ENCODE measurements around the gene CAMKK2. TPM values are rescaled to one million over a fixed set of nuclear protein-coding genes. Genes with fewer than 3 reads are reported as not detected.
"Not testable (repeated sequence)": the region's sequence is repeated elsewhere in the genome, so short reads cannot be mapped to it uniquely, and the experiment has no call there.

Gene CAMKK2
- total RNA-seq, 1 donor from 2014 or later, result 34.4 TPM

DNA sequence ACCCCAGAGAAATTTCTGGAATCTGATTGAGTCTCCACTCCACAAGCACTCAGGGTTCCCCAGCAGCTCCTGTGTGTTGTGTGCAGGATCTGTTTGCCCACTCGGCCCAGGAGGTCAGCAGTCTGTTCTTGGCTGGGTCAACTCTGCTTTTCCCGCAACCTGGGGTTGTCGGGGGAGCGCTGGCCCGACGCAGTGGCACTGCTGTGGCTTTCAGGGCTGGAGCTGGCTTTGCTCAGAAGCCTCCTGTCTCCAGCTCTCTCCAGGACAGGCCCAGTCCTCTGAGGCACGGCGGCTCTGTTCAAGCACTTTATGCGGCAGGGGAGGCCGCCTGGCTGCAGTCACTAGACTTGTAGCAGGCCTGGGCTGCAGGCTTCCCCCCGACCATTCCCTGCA, 62.9 kb downstream of the CAMKK2 start:
- Mint-ChIP-seq H3K27me3 (no peaks in the 10 kb centered on the region), H3K9me3 (no peaks in the 10 kb centered on the region), H3K36me3 (peaks cover 4% of the 10 kb centered on the region), H3K4me3 (no peak overlapping the region), H3K27ac (no peak overlapping the region), H3K4me1 (ENCODE audit: unreplicated experiment) (peaks cover 5% of the 10 kb centered on the region)
- DNase-seq (ENCODE audit: extremely low spot score, unreplicated experiment), result no peak
- TF ChIP-seq, protein P1, sequence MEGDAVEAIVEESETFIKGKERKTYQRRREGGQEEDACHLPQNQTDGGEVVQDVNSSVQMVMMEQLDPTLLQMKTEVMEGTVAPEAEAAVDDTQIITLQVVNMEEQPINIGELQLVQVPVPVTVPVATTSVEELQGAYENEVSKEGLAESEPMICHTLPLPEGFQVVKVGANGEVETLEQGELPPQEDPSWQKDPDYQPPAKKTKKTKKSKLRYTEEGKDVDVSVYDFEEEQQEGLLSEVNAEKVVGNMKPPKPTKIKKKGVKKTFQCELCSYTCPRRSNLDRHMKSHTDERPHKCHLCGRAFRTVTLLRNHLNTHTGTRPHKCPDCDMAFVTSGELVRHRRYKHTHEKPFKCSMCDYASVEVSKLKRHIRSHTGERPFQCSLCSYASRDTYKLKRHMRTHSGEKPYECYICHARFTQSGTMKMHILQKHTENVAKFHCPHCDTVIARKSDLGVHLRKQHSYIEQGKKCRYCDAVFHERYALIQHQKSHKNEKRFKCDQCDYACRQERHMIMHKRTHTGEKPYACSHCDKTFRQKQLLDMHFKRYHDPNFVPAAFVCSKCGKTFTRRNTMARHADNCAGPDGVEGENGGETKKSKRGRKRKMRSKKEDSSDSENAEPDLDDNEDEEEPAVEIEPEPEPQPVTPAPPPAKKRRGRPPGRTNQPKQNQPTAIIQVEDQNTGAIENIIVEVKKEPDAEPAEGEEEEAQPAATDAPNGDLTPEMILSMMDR (conservative IDR thresholded peaks at IDR 0.05), result no peak

DNA sequence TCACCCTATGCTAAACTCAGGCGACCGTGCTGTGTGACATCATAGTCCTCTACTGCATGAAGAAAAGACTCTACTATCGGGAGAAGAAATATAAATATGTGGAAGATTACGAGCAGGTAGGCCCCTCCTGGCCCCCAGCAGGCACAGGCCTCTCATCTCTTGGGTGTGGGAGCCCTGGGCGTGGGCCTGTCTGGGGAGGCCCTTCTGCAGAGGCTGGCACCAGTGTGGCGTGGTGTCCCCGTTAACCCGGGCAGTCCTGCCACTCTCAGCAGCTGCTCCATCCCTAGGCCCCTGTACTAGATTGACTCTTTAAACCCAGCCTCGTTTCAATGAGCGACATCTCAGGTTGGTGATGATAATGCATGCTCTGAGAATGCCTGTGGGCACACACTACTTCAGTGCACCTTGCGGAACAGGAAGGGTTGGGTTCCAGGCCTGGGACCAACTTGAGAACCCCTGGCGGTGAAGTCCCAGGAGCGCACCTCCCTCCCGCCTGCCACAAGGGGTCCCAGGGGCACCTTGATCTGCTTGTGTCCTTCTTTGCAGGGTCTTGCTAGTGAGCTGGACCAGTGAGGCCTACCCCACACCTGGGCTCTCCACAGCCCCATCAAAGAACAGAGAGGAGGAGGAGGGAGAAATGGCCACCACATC, 63.4 kb downstream of the CAMKK2 start:
- Mint-ChIP-seq H3K27ac (no peak overlapping the region), H3K27me3 (no peaks in the 10 kb centered on the region), H3K4me3 (no peak overlapping the region), H3K4me1 (ENCODE audit: unreplicated experiment) (peaks cover 5% of the 10 kb centered on the region), H3K9me3 (no peaks in the 10 kb centered on the region), H3K36me3 (peaks cover 4% of the 10 kb centered on the region)
- TF ChIP-seq, protein P1 (conservative IDR thresholded peaks at IDR 0.05), result peak; percentile 10
- no peak for DNase-seq (ENCODE audit: extremely low spot score, unreplicated experiment)

DNA sequence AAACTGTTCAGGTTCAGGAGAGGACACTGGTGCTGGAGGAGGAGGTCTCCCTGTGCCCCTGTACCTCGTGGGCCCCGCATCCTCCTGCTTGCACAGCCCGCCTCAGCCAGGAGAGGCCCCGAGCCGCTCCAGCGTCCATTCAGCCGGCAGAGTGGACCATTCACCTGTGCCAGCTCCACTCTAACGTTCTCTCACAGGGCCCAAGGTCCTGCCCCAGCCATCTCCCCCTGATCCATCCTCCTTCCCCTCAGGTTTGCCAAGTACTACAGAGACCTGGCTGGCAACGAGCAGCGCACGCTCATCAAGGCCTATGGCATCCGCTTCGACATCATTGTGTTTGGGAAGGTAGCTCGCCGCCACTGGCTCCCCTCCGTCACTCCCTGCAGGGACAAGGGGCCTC, 64.3 kb downstream of the CAMKK2 start:
- Mint-ChIP-seq H3K9me3 (no peaks in the 10 kb centered on the region), H3K4me1 (ENCODE audit: unreplicated experiment) (peaks cover 6% of the 10 kb centered on the region), H3K4me3 (no peak overlapping the region), H3K27ac (no peak overlapping the region), H3K27me3 (no peaks in the 10 kb centered on the region), H3K36me3 (peaks cover 7% of the 10 kb centered on the region)
- TF ChIP-seq, protein P1 (conservative IDR thresholded peaks at IDR 0.05), result no peak
- no peak for DNase-seq (ENCODE audit: extremely low spot score, unreplicated experiment)

DNA sequence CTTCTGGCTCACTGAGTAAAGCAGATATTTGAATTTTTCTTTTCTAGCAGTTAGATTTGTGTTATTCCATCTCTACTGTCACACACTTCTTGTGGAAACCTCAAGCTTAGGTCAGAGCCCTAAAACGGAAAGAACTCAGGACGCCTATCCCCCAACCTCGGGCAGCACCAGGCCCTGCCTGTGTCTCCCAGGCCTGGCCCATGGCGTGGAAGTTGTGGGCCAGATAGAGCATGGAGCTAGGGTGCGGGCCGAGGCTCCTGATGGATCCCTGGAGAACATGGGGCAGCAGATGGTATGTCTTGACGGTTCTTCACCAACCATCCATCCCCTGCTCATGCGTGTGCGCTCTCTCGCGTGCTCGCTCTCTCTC, 66.0 kb downstream of the CAMKK2 start:
- no peak overlapping the region for H3K4me3 Mint-ChIP-seq
- H3K4me1 Mint-ChIP-seq (ENCODE audit: unreplicated experiment), result peaks cover 7% of the 10 kb centered on the region
- H3K27ac Mint-ChIP-seq, result peak overlapping the region; percentile 70
- TF ChIP-seq, protein P1 (conservative IDR thresholded peaks at IDR 0.05), result no peak
- no peaks in the 10 kb centered on the region for H3K9me3 Mint-ChIP-seq
- no peak for DNase-seq (ENCODE audit: extremely low spot score, unreplicated experiment)
- peaks cover 7% of the 10 kb centered on the region for H3K36me3 Mint-ChIP-seq
- H3K27me3 Mint-ChIP-seq, result no peaks in the 10 kb centered on the region

DNA sequence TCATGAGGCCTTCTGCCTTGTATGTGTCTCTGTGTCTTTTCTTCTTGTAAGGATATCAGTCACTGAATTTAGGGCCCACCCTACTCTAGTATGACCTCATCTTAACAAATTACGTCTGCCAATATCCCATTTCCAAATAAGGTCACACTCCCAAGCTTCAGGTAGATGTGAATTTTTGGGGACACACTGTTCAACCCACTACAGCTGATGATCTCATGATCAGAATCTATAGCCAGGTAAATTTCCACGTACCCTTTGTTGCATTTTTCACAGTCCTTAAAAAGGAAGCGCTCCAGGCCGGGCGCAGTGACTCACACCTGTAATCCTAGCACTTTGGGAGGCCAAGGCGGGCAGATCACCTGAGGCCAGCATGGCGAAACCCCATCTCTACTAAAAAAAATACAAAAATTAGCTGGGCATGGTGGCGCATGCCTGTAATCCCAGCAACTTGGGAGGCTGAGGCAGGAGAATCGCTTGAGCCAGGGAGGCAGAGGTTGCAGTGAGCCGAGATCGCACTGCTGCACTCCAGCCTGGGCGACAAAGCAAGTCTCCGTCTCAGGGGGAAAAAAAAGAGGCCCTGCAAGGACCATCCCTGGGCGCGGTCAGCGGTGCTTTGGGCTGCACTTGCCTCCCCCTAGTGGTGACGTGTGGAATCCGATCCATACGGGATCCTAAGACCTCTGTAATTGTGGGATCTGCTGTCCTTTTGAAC, 66.5 kb downstream of the CAMKK2 start:
- TF ChIP-seq, protein P1 (conservative IDR thresholded peaks at IDR 0.05), result peak; percentile 95
- not testable (repeated sequence) for H3K27me3 Mint-ChIP-seq; DNase-seq (ENCODE audit: extremely low spot score, unreplicated experiment); H3K36me3 Mint-ChIP-seq; H3K9me3 Mint-ChIP-seq; H3K4me3 Mint-ChIP-seq; H3K4me1 Mint-ChIP-seq (ENCODE audit: unreplicated experiment)
- H3K27ac Mint-ChIP-seq, result peak overlapping the region; percentile 70
